ENCODE data around the gene COBL.

DNA sequence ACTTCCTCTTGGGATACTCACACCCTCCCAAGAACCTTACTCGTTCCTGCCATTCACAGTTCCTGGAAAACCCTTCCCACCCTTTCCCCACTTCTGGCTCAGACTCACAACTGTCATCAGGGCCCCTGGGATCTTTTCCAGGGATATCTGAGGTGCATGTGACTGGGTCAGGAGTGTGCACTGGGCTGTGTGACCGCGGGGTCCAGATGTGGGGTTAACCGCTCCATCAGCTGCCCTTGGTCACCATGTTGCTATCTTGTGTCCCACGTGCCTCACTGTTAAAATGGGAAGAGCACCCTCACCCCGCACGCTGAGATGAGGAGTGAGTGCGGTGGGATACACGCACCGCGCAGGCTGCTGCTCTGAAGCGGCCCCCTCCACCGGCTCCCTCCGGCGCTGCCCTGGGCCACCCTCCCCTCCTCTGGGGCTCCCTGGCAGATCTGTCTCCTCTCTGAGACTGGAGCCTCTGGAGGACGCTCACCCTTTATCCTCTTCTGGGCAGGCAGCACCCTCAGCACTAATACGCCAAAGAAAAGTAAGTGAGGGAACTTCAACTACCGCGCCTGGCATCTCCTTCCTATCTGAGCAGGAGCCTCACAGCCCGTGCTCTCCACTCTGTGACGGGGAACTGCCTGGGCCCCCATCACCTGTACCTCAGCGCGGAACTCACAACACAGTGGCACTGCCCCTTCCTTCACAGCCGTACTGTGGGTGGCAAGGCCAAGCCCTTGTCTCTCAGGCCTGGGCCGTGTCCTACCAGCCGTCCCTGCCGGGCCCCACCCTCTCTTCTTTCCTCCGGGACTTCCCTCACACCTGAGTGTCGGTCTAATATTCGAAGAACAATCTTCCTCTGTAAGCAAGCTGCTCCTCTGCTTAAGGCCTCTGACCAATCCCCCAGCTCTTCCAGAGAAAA is 15.6 kb downstream of the COBL start:
- TF ChIP-seq POLR2A (IDR thresholded peaks at IDR 0.05) (no peak), POLR2AphosphoS5 (IDR thresholded peaks at IDR 0.05) (no peak)
- TF ChIP-seq, protein P1, sequence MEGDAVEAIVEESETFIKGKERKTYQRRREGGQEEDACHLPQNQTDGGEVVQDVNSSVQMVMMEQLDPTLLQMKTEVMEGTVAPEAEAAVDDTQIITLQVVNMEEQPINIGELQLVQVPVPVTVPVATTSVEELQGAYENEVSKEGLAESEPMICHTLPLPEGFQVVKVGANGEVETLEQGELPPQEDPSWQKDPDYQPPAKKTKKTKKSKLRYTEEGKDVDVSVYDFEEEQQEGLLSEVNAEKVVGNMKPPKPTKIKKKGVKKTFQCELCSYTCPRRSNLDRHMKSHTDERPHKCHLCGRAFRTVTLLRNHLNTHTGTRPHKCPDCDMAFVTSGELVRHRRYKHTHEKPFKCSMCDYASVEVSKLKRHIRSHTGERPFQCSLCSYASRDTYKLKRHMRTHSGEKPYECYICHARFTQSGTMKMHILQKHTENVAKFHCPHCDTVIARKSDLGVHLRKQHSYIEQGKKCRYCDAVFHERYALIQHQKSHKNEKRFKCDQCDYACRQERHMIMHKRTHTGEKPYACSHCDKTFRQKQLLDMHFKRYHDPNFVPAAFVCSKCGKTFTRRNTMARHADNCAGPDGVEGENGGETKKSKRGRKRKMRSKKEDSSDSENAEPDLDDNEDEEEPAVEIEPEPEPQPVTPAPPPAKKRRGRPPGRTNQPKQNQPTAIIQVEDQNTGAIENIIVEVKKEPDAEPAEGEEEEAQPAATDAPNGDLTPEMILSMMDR (IDR thresholded peaks at IDR 0.05), result no peak
